ENCODE results near the gene GALK2. TPM values are rescaled to one million over a fixed set of nuclear protein-coding genes. Genes with fewer than 3 reads are reported as not detected.

The GALK2 gene
- total and polyA plus RNA-seq, 8 donors: 23.1 to 43.1 (median 25.1) TPM

DNA sequence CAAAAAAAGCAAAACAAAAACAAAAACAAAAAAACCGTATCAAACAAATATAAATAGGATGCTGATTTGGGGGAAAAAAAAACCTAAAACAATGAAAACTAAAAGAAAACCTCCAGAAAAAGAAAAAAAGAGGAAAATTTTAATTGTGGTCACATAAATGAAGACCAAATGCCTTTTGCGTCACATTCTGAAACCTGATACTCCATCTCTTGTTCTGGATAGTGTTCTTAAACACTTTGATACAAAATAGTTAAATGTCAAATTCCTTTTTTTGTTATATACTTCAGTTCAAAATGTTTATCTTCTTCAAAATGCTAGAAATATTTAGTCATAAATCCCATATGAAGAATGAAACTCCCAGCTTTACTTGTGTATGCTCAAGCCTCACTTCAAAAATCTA, 45.7 kb upstream of the GALK2 start:
- no peaks in the 10 kb centered on the region for H3K27me3 ChIP-seq
- TF ChIP-seq, protein P1, sequence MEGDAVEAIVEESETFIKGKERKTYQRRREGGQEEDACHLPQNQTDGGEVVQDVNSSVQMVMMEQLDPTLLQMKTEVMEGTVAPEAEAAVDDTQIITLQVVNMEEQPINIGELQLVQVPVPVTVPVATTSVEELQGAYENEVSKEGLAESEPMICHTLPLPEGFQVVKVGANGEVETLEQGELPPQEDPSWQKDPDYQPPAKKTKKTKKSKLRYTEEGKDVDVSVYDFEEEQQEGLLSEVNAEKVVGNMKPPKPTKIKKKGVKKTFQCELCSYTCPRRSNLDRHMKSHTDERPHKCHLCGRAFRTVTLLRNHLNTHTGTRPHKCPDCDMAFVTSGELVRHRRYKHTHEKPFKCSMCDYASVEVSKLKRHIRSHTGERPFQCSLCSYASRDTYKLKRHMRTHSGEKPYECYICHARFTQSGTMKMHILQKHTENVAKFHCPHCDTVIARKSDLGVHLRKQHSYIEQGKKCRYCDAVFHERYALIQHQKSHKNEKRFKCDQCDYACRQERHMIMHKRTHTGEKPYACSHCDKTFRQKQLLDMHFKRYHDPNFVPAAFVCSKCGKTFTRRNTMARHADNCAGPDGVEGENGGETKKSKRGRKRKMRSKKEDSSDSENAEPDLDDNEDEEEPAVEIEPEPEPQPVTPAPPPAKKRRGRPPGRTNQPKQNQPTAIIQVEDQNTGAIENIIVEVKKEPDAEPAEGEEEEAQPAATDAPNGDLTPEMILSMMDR (IDR thresholded peaks at IDR 0.05): no peak
- ATAC-seq (no peak), DNase-seq (no peak)
- intact Hi-C loops (cut with DNase I): no loop called here
- H3K27ac ChIP-seq: no peak overlapping the region
- no peaks in the 10 kb centered on the region for H3K9me3 ChIP-seq
- H3K36me3 ChIP-seq: peaks cover 0 to 54% of the 10 kb centered on the region in 2 donors
- no peak overlapping the region for H3K4me3 ChIP-seq
- no peaks in the 10 kb centered on the region for H3K4me1 ChIP-seq

DNA sequence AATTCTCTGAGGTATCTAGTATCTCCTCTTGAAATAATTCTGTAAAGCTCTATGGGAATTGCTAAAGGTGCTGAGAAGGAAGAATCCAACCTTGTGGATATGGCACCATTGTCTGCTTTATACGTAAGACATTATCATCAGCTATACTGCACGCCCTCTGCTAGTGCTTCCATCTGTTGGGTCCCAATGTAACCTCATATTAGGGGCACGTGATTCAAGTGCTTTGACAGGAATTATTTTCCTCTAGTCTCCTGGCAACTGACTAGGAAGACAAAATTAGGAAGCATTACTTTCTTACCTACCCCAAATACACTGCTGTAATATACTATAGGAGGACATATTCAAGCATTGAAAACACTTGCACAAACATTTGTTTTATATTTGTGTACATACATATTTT, 38.6 kb upstream of the GALK2 start:
- H3K9me3 ChIP-seq: no peaks in the 10 kb centered on the region
- H3K27ac ChIP-seq: no peak overlapping the region
- H3K36me3 ChIP-seq: peaks cover 0 to 100% of the 10 kb centered on the region in 2 donors
- no peaks in the 10 kb centered on the region for H3K27me3 ChIP-seq
- ATAC-seq (no peak), DNase-seq (no peak)
- H3K4me3 ChIP-seq: no peak overlapping the region
- no peaks in the 10 kb centered on the region for H3K4me1 ChIP-seq
- intact Hi-C loops (cut with DNase I): no loop called here
- TF ChIP-seq, protein P1 (IDR thresholded peaks at IDR 0.05): no peak

DNA sequence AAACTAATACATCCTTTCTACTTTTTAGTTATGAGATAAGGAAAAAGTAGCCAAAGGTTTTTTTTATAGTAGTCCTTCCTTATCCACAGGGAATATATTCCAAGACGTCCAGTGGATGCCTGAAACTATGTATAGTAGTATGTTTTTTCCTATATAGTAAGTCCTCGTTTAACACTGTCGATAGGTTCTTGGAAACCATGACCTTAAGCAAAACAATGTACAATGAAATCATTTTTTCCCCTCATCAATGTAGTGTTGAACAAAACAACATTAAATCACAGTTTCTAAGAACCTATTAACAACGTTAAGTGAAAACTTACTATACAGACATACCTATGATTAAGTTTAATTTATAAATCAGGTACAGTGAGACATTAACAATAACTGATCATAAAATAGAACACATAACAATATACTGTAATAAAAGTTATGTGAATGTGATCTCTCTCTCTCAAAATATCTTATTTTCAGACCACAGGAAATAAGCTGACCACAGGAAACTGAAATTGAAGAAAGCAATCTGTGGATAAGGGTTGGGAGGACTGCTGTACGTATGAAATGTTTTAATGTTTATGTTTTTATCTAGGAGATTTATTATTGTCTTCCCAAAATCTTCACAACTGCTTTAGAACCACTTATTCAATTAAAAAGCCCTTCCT, 35.2 kb upstream of the GALK2 start:
- Histone ChIP-seq H3K4me3 (no peak overlapping the region), H3K27ac (no peak overlapping the region), H3K4me1 (no peaks in the 10 kb centered on the region), H3K9me3 (no peaks in the 10 kb centered on the region), H3K36me3 (peaks cover 0 to 100% of the 10 kb centered on the region in 2 donors), H3K27me3 (no peaks in the 10 kb centered on the region)
- no peak for ATAC-seq
- intact Hi-C loops (cut with DNase I): no loop called here
- TF ChIP-seq, protein P1 (IDR thresholded peaks at IDR 0.05): no peak
- no peak for DNase-seq

DNA sequence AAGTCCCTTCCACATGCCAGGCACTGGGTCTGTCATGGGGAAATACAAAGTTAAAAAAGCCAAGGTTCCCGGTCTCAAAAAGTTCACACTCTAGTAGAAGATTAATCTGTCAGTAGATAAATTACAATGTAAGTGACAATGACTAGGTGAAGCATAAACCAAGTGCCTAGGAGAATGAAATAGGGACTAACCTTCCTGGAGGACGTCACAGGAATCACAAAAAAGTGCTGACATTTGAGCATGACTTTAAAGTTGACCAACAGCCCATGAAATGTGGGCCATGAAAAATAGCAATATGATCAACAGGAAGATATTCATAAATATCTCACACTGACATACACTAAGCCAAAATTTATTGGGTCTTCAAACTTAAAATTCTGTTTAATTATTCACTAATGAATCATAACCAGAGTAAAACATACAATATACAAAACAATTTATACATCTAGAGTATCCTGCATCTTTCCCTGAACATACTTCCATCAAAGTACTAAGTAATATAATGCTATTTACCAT, 34.6 kb upstream of the GALK2 start:
- DNase-seq (no peak), ATAC-seq (no peak)
- Histone ChIP-seq H3K27ac (no peak overlapping the region), H3K9me3 (no peaks in the 10 kb centered on the region), H3K4me3 (no peak overlapping the region), H3K27me3 (no peaks in the 10 kb centered on the region), H3K36me3 (peaks cover 0 to 100% of the 10 kb centered on the region in 2 donors), H3K4me1 (no peaks in the 10 kb centered on the region)
- TF ChIP-seq, protein P1 (IDR thresholded peaks at IDR 0.05): no peak
- intact Hi-C loops (cut with DNase I): no loop called here

DNA sequence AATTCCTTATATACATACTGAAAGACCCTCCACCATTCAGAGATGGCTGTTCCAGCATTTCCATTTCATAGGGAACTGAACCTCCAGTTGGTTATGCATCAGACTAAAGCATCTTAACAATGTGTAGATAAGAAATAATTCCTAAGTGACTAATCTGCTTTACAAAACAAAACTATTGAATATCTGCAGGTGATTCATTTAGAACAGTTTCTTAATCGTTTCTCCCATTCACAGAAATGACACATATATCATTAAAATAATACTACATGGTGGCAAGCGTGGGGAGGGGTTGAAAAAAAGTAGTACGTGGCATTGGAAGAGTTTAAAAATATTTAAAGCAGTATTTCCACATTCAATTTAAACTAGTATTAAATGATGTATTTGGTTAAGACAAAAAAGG, 34.1 kb upstream of the GALK2 start:
- Histone ChIP-seq H3K4me1 (no peaks in the 10 kb centered on the region), H3K27me3 (no peaks in the 10 kb centered on the region), H3K4me3 (no peak overlapping the region), H3K36me3 (peaks cover 0 to 97% of the 10 kb centered on the region in 2 donors), H3K27ac (no peak overlapping the region), H3K9me3 (no peaks in the 10 kb centered on the region)
- ATAC-seq (no peak), DNase-seq (no peak)
- intact Hi-C loops (cut with DNase I): no loop called here
- TF ChIP-seq, protein P1 (IDR thresholded peaks at IDR 0.05): no peak

Data from left lung (tissue), 10 donors.